ENCODE measurements around the gene LRTM1.

- TF ChIP-seq CTCF (IDR thresholded peaks at IDR 0.05) (no peak), POLR2A (IDR thresholded peaks at IDR 0.05) (no peak)
These were observed 45.6 kb downstream of the LRTM1 start for GRCh38 chr3:54882129-54882833.
